ENCODE results near the gene NLRP14. TPM values are rescaled to one million over a fixed set of nuclear protein-coding genes. Genes with fewer than 3 reads are reported as not detected.

Gene NLRP14
- total and polyA plus RNA-seq, 8 donors = 0.18 TPM; not detected in 7

DNA sequence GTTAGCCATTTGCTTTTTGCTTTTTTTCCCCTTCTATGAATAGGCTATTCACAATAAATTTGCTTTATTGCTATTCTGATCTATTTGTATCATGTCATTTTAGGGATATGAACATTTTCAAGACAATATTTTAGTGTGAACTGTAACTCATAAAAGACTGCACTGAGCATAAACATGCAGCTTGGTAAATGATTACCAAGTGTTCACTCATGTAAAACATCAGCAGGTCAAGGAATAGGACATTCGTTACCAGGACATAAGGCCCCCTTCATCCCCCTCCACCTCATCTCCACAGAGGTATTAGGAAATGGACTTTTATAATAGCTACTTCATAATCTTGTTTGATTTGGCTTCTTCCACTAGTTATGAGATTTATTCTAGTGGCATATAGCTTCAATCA, 12.4 kb downstream of the NLRP14 start:
- Histone ChIP-seq H3K27ac (no peak overlapping the region), H3K4me1 (no peaks in the 10 kb centered on the region), H3K9me3 (no peaks in the 10 kb centered on the region), H3K27me3 (no peaks in the 10 kb centered on the region), H3K36me3 (no peaks in the 10 kb centered on the region), H3K4me3 (no peak overlapping the region)
- intact Hi-C loops (cut with DNase I; ENCODE audit: low total_unique reads) = no loop called here
- WGBS, 5 donors = 0 to 29% (median 12%) methylated on average over 1 of the region's 1 CpG
- no peak for TF ChIP-seq POLR2AphosphoS5 (IDR thresholded peaks at IDR 0.05)
- no peak for DNase-seq

DNA sequence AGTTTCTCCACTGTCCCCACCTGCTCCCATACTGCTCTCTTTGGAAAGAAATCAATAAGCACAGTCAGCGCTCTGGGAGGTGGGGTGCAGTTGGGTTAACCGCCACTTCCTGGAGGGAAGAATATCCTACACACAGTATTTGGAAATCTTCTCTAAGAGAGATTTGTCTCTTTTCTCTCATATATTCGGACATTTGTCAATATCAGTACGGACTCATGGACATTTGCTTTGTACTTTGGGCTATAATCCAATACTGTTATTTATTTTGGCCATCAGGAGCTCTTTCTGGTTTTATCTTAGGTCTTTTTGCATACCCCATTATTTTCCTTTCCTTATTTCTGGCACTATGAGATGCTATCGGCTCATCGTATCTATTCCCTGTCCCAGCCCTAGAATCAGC, 13.7 kb downstream of the NLRP14 start:
- intact Hi-C loops (cut with DNase I; ENCODE audit: low total_unique reads) = no loop called here
- Histone ChIP-seq H3K4me3 (no peak overlapping the region), H3K9me3 (no peaks in the 10 kb centered on the region), H3K36me3 (no peaks in the 10 kb centered on the region), H3K27ac (no peak overlapping the region), H3K27me3 (no peaks in the 10 kb centered on the region), H3K4me1 (no peaks in the 10 kb centered on the region)
- TF ChIP-seq, protein P1, sequence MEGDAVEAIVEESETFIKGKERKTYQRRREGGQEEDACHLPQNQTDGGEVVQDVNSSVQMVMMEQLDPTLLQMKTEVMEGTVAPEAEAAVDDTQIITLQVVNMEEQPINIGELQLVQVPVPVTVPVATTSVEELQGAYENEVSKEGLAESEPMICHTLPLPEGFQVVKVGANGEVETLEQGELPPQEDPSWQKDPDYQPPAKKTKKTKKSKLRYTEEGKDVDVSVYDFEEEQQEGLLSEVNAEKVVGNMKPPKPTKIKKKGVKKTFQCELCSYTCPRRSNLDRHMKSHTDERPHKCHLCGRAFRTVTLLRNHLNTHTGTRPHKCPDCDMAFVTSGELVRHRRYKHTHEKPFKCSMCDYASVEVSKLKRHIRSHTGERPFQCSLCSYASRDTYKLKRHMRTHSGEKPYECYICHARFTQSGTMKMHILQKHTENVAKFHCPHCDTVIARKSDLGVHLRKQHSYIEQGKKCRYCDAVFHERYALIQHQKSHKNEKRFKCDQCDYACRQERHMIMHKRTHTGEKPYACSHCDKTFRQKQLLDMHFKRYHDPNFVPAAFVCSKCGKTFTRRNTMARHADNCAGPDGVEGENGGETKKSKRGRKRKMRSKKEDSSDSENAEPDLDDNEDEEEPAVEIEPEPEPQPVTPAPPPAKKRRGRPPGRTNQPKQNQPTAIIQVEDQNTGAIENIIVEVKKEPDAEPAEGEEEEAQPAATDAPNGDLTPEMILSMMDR (IDR thresholded peaks at IDR 0.05) = no peak
- no peak for TF ChIP-seq POLR2AphosphoS5 (IDR thresholded peaks at IDR 0.05)
- TF ChIP-seq EP300 (IDR thresholded peaks at IDR 0.05) = no peak
- TF ChIP-seq POLR2A (IDR thresholded peaks at IDR 0.05) = no peak
- no peak for DNase-seq
- WGBS, 5 donors = 78 to 88% (median 86%) methylated on average over 6 of the region's 6 CpGs

DNA sequence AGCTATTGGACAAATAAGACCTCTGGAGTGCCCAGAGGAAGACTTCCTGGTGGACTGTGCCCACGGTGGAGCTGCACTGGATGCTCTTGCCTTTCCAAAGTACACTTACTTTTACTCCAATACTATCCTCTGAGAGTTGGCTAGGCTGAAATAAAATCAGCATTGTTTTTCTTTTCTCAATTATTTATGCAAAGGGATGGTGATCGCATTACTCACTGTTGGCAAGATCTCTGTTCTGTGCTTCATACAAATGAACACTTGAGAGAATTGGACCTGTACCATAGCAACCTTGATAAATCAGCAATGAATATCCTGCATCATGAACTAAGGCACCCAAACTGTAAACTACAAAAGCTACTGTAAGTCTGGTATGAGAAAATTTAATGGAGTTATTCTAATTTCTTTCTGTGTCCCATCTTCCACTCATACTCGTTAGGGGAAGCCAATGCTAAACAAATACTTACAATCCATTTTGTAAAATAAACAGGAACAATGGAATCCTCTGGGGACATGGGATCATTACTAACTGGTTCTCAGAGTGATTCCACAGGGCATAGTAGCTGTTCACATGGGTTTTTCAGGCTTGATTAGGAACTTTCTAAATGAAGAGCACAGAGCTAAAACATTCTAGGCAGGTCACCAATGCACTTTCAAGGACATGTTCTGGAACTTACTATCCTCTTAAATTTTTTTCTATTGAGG, 26.3 kb downstream of the NLRP14 start:
- TF ChIP-seq POLR2AphosphoS5 (IDR thresholded peaks at IDR 0.05) (no peak), EP300 (IDR thresholded peaks at IDR 0.05) (no peak)
- intact Hi-C loops (cut with DNase I; ENCODE audit: low total_unique reads) = no loop called here
- 41 to 54% (median 42%) methylated on average over 3 of the region's 3 CpGs for WGBS, 5 donors
- Histone ChIP-seq H3K36me3 (no peaks in the 10 kb centered on the region), H3K27me3 (no peaks in the 10 kb centered on the region), H3K9me3 (no peaks in the 10 kb centered on the region), H3K27ac (no peak overlapping the region), H3K4me1 (no peaks in the 10 kb centered on the region), H3K4me3 (no peak overlapping the region)
- no peak for DNase-seq

DNA sequence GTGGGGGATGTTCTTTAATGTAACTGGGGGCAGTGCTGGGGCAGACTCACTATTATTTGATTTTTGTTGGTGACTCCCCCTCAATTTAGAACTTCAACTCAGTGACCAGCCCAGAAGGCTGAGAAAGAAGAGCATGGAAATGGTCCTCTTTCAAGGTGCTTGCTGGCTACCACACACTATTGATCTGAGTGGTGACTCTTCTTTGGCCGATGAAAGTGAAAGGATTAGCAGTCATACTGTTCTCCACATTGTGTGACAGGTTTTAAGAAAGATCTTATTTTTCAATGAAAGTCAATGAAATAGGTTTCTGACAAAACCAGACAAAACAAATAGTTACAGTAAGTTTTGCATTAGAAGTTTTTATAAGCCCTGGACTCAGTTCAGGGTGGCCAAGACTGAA, 29.9 kb downstream of the NLRP14 start:
- no peaks in the 10 kb centered on the region for H3K27me3 ChIP-seq
- DNase-seq = no peak
- H3K4me3 ChIP-seq = no peak overlapping the region
- TF ChIP-seq POLR2A (IDR thresholded peaks at IDR 0.05) (no peak), POLR2AphosphoS5 (IDR thresholded peaks at IDR 0.05) (no peak), EP300 (IDR thresholded peaks at IDR 0.05) (no peak)
- TF ChIP-seq, protein P1 (IDR thresholded peaks at IDR 0.05) = no peak
- intact Hi-C loops (cut with DNase I; ENCODE audit: low total_unique reads) = no loop called here
- H3K27ac ChIP-seq = no peak overlapping the region
- no peaks in the 10 kb centered on the region for H3K36me3 ChIP-seq
- H3K4me1 ChIP-seq = no peaks in the 10 kb centered on the region
- 85 to 95% (median 94%) methylated on average over 1 of the region's 1 CpG for WGBS, 5 donors
- H3K9me3 ChIP-seq = no peaks in the 10 kb centered on the region

DNA sequence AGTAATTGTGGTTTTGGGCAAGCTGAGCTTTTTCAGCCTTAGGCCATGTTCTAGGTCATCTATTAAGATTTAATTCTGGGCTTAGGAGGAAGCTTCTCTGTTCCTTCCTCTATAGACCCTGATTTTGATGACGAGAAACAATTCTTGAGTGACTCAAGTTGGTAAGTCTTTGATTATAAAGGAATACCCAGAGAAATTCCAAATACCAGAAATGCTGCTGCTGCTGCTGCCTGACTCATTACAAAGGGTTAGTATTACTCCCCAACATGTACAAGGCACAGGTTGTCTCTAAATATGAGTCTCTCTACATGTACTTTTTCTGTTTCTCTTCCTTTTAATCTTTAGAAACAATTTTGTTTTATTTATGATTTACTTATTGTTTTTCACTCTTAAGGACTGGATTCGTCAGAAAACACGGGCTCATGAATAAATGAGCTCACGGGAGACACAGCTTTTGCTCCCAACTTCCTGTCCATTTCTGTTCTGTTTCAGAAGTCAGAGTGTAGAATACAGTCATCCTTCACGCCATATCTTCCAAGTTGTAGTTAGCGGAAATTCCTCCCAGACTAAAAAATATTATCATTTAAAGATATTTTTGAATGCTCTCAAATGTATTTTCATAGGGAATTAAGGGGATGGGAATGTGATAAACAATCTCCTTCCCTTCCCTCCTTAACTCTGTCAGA, 36.7 kb downstream of the NLRP14 start:
- DNase-seq = no peak
- Histone ChIP-seq H3K27me3 (no peaks in the 10 kb centered on the region), H3K4me3 (no peak overlapping the region), H3K36me3 (no peaks in the 10 kb centered on the region), H3K27ac (no peak overlapping the region), H3K4me1 (no peaks in the 10 kb centered on the region), H3K9me3 (no peaks in the 10 kb centered on the region)
- WGBS, 5 donors = 54 to 67% (median 66%) methylated on average over 6 of the region's 6 CpGs
- TF ChIP-seq EP300 (IDR thresholded peaks at IDR 0.05) = no peak
- no peak for TF ChIP-seq POLR2AphosphoS5 (IDR thresholded peaks at IDR 0.05)
- TF ChIP-seq POLR2A (IDR thresholded peaks at IDR 0.05) = no peak
- TF ChIP-seq, protein P1 (IDR thresholded peaks at IDR 0.05) = no peak
- intact Hi-C loops (cut with DNase I; ENCODE audit: low total_unique reads) = no loop called here

All from stomach (tissue), 9 donors.